ENCODE data around the gene QPCTL. TPM values are rescaled to one million over a fixed set of nuclear protein-coding genes. Genes with fewer than 3 reads are reported as not detected.

QPCTL gene
- total RNA-seq, 1 donor from 2014 or later = 21.8 TPM

DNA sequence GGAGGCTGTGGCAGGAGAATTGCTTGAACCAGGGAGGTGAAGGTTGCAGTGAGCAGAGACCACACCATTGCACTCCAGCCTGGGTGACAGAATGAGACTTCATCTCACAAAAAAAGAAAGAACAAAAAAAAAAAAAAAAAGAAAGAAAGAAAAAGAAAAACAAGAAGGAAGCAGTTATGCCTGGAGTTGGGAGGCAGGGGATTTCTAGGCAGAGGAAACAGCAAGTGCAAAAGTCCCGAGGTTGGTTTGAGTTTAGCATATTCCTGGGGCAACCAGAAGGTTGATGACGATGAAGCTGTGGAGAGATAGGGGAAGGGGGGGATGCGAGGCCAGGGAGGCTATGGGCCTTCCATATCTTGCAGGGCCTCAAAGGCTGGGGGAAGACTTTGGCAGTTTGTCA lies 41.7 kb upstream of the QPCTL start:
- FAIRE-seq = no peak
- DNase-seq (ENCODE audit: low read depth) = no peak
- H3K9me3 Mint-ChIP-seq (ENCODE audit: unreplicated experiment) = peaks cover 2% of the 10 kb centered on the region
- no peaks in the 10 kb centered on the region for H3K27me3 Mint-ChIP-seq (ENCODE audit: low read depth, unreplicated experiment)
- H3K27ac Mint-ChIP-seq (ENCODE audit: unreplicated experiment) = no peak overlapping the region
- no peaks in the 10 kb centered on the region for H3K36me3 Mint-ChIP-seq (ENCODE audit: low read depth, unreplicated experiment)
- no peak overlapping the region for H3K27ac ChIP-seq (ENCODE audit: low read depth, low read length)
- H4K20me1 ChIP-seq (ENCODE audit: insufficient read depth, low read length) = no peaks in the 10 kb centered on the region
- no peak overlapping the region for H3K4me2 ChIP-seq (ENCODE audit: low read length)
- no peaks in the 10 kb centered on the region for H3K36me3 ChIP-seq (ENCODE audit: insufficient read depth, low read length)
- no peak overlapping the region for H3K4me3 ChIP-seq (ENCODE audit: insufficient read depth, low read depth, low read length)
- H3K9ac ChIP-seq (ENCODE audit: low read length) = no peak overlapping the region
- H3K79me2 ChIP-seq (ENCODE audit: insufficient read depth, low read length) = no peaks in the 10 kb centered on the region
- no peak overlapping the region for H2AFZ ChIP-seq (ENCODE audit: low read depth, low read length)
- no peak overlapping the region for H3K4me3 Mint-ChIP-seq (ENCODE audit: unreplicated experiment)
- no peaks in the 10 kb centered on the region for H3K27me3 ChIP-seq (ENCODE audit: insufficient read depth, low read length)
- H3K9me3 ChIP-seq (ENCODE audit: insufficient read depth, low read depth, low read length) = no peaks in the 10 kb centered on the region
- no peaks in the 10 kb centered on the region for H3K4me1 Mint-ChIP-seq (ENCODE audit: low read depth, unreplicated experiment)
- peaks cover 6% of the 10 kb centered on the region for H3K4me1 ChIP-seq (ENCODE audit: insufficient read depth, low read length)
- no peak for TF ChIP-seq EZH2 (IDR thresholded peaks at IDR 0.05; ENCODE audit: insufficient read depth, low read length)
- TF ChIP-seq, protein P1, sequence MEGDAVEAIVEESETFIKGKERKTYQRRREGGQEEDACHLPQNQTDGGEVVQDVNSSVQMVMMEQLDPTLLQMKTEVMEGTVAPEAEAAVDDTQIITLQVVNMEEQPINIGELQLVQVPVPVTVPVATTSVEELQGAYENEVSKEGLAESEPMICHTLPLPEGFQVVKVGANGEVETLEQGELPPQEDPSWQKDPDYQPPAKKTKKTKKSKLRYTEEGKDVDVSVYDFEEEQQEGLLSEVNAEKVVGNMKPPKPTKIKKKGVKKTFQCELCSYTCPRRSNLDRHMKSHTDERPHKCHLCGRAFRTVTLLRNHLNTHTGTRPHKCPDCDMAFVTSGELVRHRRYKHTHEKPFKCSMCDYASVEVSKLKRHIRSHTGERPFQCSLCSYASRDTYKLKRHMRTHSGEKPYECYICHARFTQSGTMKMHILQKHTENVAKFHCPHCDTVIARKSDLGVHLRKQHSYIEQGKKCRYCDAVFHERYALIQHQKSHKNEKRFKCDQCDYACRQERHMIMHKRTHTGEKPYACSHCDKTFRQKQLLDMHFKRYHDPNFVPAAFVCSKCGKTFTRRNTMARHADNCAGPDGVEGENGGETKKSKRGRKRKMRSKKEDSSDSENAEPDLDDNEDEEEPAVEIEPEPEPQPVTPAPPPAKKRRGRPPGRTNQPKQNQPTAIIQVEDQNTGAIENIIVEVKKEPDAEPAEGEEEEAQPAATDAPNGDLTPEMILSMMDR (IDR thresholded peaks at IDR 0.05; ENCODE audit: insufficient read depth, low read depth, low read length) = no peak

DNA sequence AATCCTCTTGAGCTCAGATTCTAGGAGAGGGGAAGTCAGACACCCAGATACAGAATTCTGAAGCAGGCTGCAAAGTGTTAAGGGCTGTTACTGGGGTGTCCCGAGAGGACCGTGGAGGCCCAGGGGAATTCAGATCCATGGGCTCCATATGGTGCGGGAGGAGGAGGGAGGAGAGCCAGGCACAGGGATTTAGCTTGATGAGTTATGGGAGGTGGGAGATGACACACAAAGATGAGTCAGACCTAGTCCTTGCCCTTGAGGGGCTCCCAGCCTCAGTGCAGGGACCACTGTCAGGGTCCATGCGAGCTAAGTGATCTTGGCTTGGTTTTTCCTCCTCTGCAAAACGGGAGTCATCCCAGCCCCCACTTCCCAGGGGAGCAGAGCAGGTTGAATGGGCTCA lies 38.8 kb upstream of the QPCTL start:
- no peak for FAIRE-seq

DNA sequence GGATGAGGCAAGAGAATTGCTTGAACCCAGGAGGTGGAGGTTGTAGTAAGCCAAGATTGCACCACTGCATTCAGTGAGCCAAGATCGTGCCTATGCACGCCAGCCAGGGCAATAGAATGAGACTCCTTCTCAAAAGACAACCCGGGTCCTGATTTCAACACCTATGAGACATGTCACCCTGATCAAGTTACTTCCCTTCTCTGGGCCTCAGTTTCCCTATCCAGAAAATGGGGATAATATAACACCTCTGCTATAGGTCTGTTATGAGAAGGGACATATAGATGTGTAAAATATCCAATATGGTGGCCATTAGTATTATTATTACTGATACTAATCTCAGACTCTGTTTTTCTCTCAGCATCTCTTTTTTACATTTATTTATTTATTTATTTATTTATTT lies 37.4 kb upstream of the QPCTL start:
- Mint-ChIP-seq H3K27me3 (ENCODE audit: low read depth, unreplicated experiment) (peaks cover 18% of the 10 kb centered on the region), H3K4me1 (ENCODE audit: low read depth, unreplicated experiment) (no peaks in the 10 kb centered on the region), H3K36me3 (ENCODE audit: low read depth, unreplicated experiment) (no peaks in the 10 kb centered on the region), H3K9me3 (ENCODE audit: unreplicated experiment) (peaks cover 2% of the 10 kb centered on the region), H3K27ac (ENCODE audit: unreplicated experiment) (no peak overlapping the region), H3K4me3 (ENCODE audit: unreplicated experiment) (no peak overlapping the region)
- Histone ChIP-seq H3K4me1 (ENCODE audit: insufficient read depth, low read length) (no peaks in the 10 kb centered on the region), H3K9ac (ENCODE audit: low read length) (no peak overlapping the region), H3K4me2 (ENCODE audit: low read length) (no peak overlapping the region), H3K9me3 (ENCODE audit: insufficient read depth, low read depth, low read length) (no peaks in the 10 kb centered on the region), H2AFZ (ENCODE audit: low read depth, low read length) (no peak overlapping the region), H3K27me3 (ENCODE audit: insufficient read depth, low read length) (peaks cover 9% of the 10 kb centered on the region), H3K79me2 (ENCODE audit: insufficient read depth, low read length) (no peaks in the 10 kb centered on the region), H3K4me3 (ENCODE audit: insufficient read depth, low read depth, low read length) (no peak overlapping the region), H3K36me3 (ENCODE audit: insufficient read depth, low read length) (no peaks in the 10 kb centered on the region), H3K27ac (ENCODE audit: low read depth, low read length) (no peak overlapping the region), H4K20me1 (ENCODE audit: insufficient read depth, low read length) (no peaks in the 10 kb centered on the region)
- DNase-seq (ENCODE audit: low read depth) (no peak), FAIRE-seq (no peak)
- TF ChIP-seq EZH2 (IDR thresholded peaks at IDR 0.05; ENCODE audit: insufficient read depth, low read length) = no peak
- TF ChIP-seq, protein P1 (IDR thresholded peaks at IDR 0.05; ENCODE audit: insufficient read depth, low read depth, low read length) = no peak

More for the DNA sequence above, 38.8 kb upstream of the QPCTL start:
- no peak overlapping the region for H3K4me2 ChIP-seq (ENCODE audit: low read length)
- no peaks in the 10 kb centered on the region for H3K79me2 ChIP-seq (ENCODE audit: insufficient read depth, low read length)
- no peaks in the 10 kb centered on the region for H4K20me1 ChIP-seq (ENCODE audit: insufficient read depth, low read length)
- H3K4me1 Mint-ChIP-seq (ENCODE audit: low read depth, unreplicated experiment) = no peaks in the 10 kb centered on the region
- no peak for DNase-seq (ENCODE audit: low read depth)
- no peak overlapping the region for H3K9ac ChIP-seq (ENCODE audit: low read length)
- peaks cover 4% of the 10 kb centered on the region for H3K27me3 Mint-ChIP-seq (ENCODE audit: low read depth, unreplicated experiment)
- no peaks in the 10 kb centered on the region for H3K36me3 Mint-ChIP-seq (ENCODE audit: low read depth, unreplicated experiment)
- H3K27ac ChIP-seq (ENCODE audit: low read depth, low read length) = no peak overlapping the region
- H3K27me3 ChIP-seq (ENCODE audit: insufficient read depth, low read length) = no peaks in the 10 kb centered on the region
- no peak overlapping the region for H2AFZ ChIP-seq (ENCODE audit: low read depth, low read length)
- H3K36me3 ChIP-seq (ENCODE audit: insufficient read depth, low read length) = no peaks in the 10 kb centered on the region
- H3K4me3 ChIP-seq (ENCODE audit: insufficient read depth, low read depth, low read length) = no peak overlapping the region
- H3K27ac Mint-ChIP-seq (ENCODE audit: unreplicated experiment) = no peak overlapping the region
- H3K9me3 ChIP-seq (ENCODE audit: insufficient read depth, low read depth, low read length) = no peaks in the 10 kb centered on the region
- H3K9me3 Mint-ChIP-seq (ENCODE audit: unreplicated experiment) = peaks cover 2% of the 10 kb centered on the region
- TF ChIP-seq, protein P1 (IDR thresholded peaks at IDR 0.05; ENCODE audit: insufficient read depth, low read depth, low read length) = no peak
- no peak for TF ChIP-seq EZH2 (IDR thresholded peaks at IDR 0.05; ENCODE audit: insufficient read depth, low read length)
- H3K4me1 ChIP-seq (ENCODE audit: insufficient read depth, low read length) = no peaks in the 10 kb centered on the region
- H3K4me3 Mint-ChIP-seq (ENCODE audit: unreplicated experiment) = no peak overlapping the region
